Measurements from ENCODE around the gene SLC38A11. TPM values are rescaled to one million over a fixed set of nuclear protein-coding genes. Genes with fewer than 3 reads are reported as not detected.

SLC38A11 gene
- total RNA-seq, 1 experiment from 2014 or later = 0.46 TPM

- CTCF ChIA-PET = no interaction called here
- in situ Hi-C loops (cut with HindIII; ENCODE audit: low pct_unique_long_range_greater_than_20kb, low sequenced_read_pairs) (no loop called here), intact Hi-C loops (cut with micrococcal nuclease; ENCODE audit: unreplicated experiment) (no loop called here)
- Histone ChIP-seq H3K4me1 (ENCODE audit: control insufficient read depth, insufficient read depth, low read length) (no peaks in the 10 kb centered on the region), H3K27ac (ENCODE audit: low read length) (no peak overlapping the region), H3K4me3 (ENCODE audit: low read depth in 2 of 2, low read length in 2 of 2) (no peak overlapping the region), H3K36me3 (ENCODE audit: control insufficient read depth, insufficient read depth, low read length) (no peaks in the 10 kb centered on the region), H3K9me3 (ENCODE audit: control insufficient read depth, insufficient read depth, low read depth, low read length) (no peaks in the 10 kb centered on the region), H3K27me3 (ENCODE audit: control insufficient read depth, insufficient read depth, low read length) (no peaks in the 10 kb centered on the region)
- TF ChIP-seq POLR2AphosphoS5 (IDR thresholded peaks at IDR 0.05; ENCODE audit: low read depth, low read length) (no peak), TCF7L2 (IDR thresholded peaks at IDR 0.05; ENCODE audit: low read depth, low read length) (no peak), CTCF (IDR thresholded peaks at IDR 0.05) (no peak), SIN3A (IDR thresholded peaks at IDR 0.05; ENCODE audit: borderline replicate concordance, insufficient read depth, low read depth, low read length) (no peak), REST (IDR thresholded peaks at IDR 0.05; ENCODE audit: insufficient read depth in 1 of 2, low read depth in 2 of 2, low read length in 1 of 2) (no peak)
- POLR2A ChIA-PET = no interaction called here
- no TSS peak for BruUV-seq (replicated peaks)
- ATAC-seq (no peak), DNase-seq (ENCODE audit: low read depth, low spot score) (no peak)
These were observed 18.9 kb upstream of the SLC38A11 start for GRCh38 chr2:164974221-164974620.

GRCh38 chr2:164972216-164972615 lies 16.9 kb upstream of the SLC38A11 start:
- BruUV-seq (replicated peaks) = no TSS peak
- H3K9me3 ChIP-seq (ENCODE audit: control insufficient read depth, insufficient read depth, low read depth, low read length) = no peaks in the 10 kb centered on the region
- DNase-seq (ENCODE audit: low read depth, low spot score) (no peak), ATAC-seq (no peak)
- H3K27me3 ChIP-seq (ENCODE audit: control insufficient read depth, insufficient read depth, low read length) = no peaks in the 10 kb centered on the region
- H3K27ac ChIP-seq (ENCODE audit: low read length) = no peak overlapping the region
- TF ChIP-seq SIN3A (IDR thresholded peaks at IDR 0.05; ENCODE audit: borderline replicate concordance, insufficient read depth, low read depth, low read length) (no peak), POLR2AphosphoS5 (IDR thresholded peaks at IDR 0.05; ENCODE audit: low read depth, low read length) (no peak), CTCF (IDR thresholded peaks at IDR 0.05) (no peak), TCF7L2 (IDR thresholded peaks at IDR 0.05; ENCODE audit: low read depth, low read length) (no peak), REST (IDR thresholded peaks at IDR 0.05; ENCODE audit: insufficient read depth in 1 of 2, low read depth in 2 of 2, low read length in 1 of 2) (no peak)
- ChIA-PET POLR2A (no interaction called here), CTCF (no interaction called here)
- H3K4me1 ChIP-seq (ENCODE audit: control insufficient read depth, insufficient read depth, low read length) = no peaks in the 10 kb centered on the region
- H3K4me3 ChIP-seq (ENCODE audit: low read depth in 2 of 2, low read length in 2 of 2) = no peak overlapping the region
- in situ Hi-C loops (cut with HindIII; ENCODE audit: low pct_unique_long_range_greater_than_20kb, low sequenced_read_pairs) (no loop called here), intact Hi-C loops (cut with micrococcal nuclease; ENCODE audit: unreplicated experiment) (no loop called here)
- no peaks in the 10 kb centered on the region for H3K36me3 ChIP-seq (ENCODE audit: control insufficient read depth, insufficient read depth, low read length)
